SK-N-SH (cell line): Measurements from ENCODE around the gene CDH3.

Source experiments
- CTCF ChIP-seq: fragments of 200-600 bp; sonication (generic); IDR thresholded peaks from 2 replicates; pipeline ENCODE4 v1.6.1; 2017; ENCODE audit warnings: antibody characterized with exemption, mild to moderate bottlenecking, moderate library complexity
- ELF1 ChIP-seq: IDR thresholded peaks from 2 replicates; pipeline ENCODE4 v1.4.0; 2012
- EZH2phosphoT487 ChIP-seq: fragments of 200-600 bp; sonication (generic); IDR thresholded peaks from 2 replicates; pipeline ENCODE4 v1.6.1; 2017; ENCODE audit warnings: low read depth, mixed run types, mild to moderate bottlenecking, antibody characterized with exemption, moderate library complexity, borderline replicate concordance
- GABPA ChIP-seq: IDR thresholded peaks from 2 replicates; pipeline ENCODE4 v1.4.0; 2012; ENCODE audit warnings: low read depth, mild to moderate bottlenecking
- IRF3 ChIP-seq: fragments of 150-350 bp; IDR thresholded peaks from 2 replicates; pipeline ENCODE4 v1.6.1; 2016; ENCODE audit warnings: mild to moderate bottlenecking, low read depth, low read length
- MXI1 ChIP-seq: IDR thresholded peaks from 2 replicates; pipeline ENCODE4 v1.6.1; 2012; ENCODE audit warnings: mild to moderate bottlenecking, low read depth, low read length, improper control_type of control experiment
- NFIC ChIP-seq: IDR thresholded peaks from 2 replicates; pipeline ENCODE4 v1.4.0; 2012; ENCODE audit warnings: borderline replicate concordance
- POLR2AphosphoS5 ChIP-seq: IDR thresholded peaks from 2 replicates; pipeline ENCODE4 v1.6.1; 2012; ENCODE audit warnings: low read depth, low read length
- RAD21 ChIP-seq: IDR thresholded peaks from 2 replicates; pipeline ENCODE4 v1.6.1; 2012; ENCODE audit warnings: mild to moderate bottlenecking, low read length
- RFX5 ChIP-seq: IDR thresholded peaks from 2 replicates; pipeline ENCODE4 v1.6.1; 2012; ENCODE audit warnings: mild to moderate bottlenecking, improper control_type of control experiment, low read length
- TCF12 ChIP-seq: IDR thresholded peaks from 2 replicates; pipeline ENCODE4 v1.4.0; 2012
- ZBTB33 ChIP-seq: IDR thresholded peaks from 2 replicates; pipeline ENCODE4 v1.4.0; 2012; ENCODE audit warnings: low read depth, borderline replicate concordance
- TF ChIP-seq, protein P1 (sequence below): IDR thresholded peaks from 2 replicates; pipeline ENCODE4 v1.4.0; 2012; ENCODE audit warnings: low read depth
- TF ChIP-seq, protein P2 (sequence below): IDR thresholded peaks from 2 replicates; pipeline ENCODE4 v1.6.1; 2012; ENCODE audit warnings: mild to moderate bottlenecking, low read depth, low read length, moderate library complexity

DNA sequence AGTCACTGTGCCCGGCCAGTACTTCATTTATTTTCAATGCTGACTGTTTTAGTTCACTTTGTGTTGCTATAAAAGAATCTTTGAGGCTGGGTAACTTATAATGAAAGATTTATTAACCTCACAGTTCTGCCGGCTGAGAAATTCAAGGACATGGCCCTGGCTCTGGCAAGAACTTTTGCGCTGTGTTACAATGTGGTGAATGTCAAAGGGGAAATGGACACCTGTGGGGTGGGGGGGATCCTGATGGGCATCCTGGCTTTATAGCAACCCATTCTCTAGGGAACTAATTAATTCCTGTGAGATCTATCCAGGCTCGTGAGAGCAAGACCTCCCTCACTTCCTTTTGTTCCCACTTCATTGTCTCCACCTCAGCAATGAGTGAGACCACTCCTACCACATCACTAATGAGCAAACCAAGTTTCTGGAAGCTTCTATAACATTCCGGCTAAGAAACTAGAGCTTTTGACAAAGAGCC, 17.1 kb upstream of the CDH3 start:
- TF ChIP-seq POLR2AphosphoS5: no peak
- TF ChIP-seq RFX5: no peak
- TF ChIP-seq CTCF: no peak
- no peak for TF ChIP-seq EZH2phosphoT487
- no peak for TF ChIP-seq RAD21
- no peak for TF ChIP-seq GABPA
- TF ChIP-seq, protein P1, sequence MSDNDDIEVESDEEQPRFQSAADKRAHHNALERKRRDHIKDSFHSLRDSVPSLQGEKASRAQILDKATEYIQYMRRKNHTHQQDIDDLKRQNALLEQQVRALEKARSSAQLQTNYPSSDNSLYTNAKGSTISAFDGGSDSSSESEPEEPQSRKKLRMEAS: no peak
- TF ChIP-seq IRF3: no peak
- TF ChIP-seq, protein P2, sequence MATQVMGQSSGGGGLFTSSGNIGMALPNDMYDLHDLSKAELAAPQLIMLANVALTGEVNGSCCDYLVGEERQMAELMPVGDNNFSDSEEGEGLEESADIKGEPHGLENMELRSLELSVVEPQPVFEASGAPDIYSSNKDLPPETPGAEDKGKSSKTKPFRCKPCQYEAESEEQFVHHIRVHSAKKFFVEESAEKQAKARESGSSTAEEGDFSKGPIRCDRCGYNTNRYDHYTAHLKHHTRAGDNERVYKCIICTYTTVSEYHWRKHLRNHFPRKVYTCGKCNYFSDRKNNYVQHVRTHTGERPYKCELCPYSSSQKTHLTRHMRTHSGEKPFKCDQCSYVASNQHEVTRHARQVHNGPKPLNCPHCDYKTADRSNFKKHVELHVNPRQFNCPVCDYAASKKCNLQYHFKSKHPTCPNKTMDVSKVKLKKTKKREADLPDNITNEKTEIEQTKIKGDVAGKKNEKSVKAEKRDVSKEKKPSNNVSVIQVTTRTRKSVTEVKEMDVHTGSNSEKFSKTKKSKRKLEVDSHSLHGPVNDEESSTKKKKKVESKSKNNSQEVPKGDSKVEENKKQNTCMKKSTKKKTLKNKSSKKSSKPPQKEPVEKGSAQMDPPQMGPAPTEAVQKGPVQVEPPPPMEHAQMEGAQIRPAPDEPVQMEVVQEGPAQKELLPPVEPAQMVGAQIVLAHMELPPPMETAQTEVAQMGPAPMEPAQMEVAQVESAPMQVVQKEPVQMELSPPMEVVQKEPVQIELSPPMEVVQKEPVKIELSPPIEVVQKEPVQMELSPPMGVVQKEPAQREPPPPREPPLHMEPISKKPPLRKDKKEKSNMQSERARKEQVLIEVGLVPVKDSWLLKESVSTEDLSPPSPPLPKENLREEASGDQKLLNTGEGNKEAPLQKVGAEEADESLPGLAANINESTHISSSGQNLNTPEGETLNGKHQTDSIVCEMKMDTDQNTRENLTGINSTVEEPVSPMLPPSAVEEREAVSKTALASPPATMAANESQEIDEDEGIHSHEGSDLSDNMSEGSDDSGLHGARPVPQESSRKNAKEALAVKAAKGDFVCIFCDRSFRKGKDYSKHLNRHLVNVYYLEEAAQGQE: no peak
- TF ChIP-seq ZBTB33: no peak
- no peak for TF ChIP-seq TCF12
- TF ChIP-seq MXI1: no peak
- TF ChIP-seq ELF1: no peak
- TF ChIP-seq NFIC: no peak
